ENCODE results near the gene PEPD.

DNA sequence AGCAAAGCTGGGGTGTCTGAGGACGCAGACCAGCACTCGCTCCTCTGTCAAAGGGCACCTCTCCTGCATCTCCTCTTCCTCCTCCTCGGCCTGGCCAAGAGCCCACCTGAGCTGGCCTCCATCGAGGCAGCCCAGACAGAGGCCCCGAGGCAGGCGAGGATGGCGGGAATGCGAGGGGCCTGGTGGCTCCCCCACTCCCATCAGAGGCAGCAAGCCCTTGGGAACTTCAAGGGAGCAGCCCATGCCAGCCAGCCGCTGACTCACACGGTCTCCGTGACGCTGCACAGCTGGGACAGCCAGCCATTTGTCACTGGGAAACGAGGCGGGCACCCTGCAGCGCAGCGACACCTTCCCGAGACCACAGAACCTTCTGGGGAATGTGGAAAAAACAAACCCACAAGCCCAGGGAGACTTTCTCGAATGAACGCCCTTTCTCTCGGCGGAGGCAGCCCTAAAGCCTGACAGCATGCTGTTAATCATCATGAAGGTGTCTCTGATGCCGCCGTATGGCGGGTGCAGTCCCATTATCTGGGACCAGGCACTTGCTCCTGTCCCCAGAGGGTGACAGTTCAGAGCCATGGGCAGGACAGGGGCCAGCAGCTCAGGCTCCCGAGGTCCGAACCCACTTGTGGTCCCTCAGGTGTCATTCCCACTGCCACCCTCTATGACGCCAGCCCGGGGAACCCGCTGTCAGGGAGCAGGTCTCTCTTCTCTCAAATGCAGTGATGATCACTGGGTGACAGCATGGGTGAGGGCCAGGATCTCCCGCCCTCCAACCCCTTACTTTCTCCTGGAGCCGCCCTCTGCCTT, 53.0 kb downstream of the PEPD start:
- TF ChIP-seq, protein P1, sequence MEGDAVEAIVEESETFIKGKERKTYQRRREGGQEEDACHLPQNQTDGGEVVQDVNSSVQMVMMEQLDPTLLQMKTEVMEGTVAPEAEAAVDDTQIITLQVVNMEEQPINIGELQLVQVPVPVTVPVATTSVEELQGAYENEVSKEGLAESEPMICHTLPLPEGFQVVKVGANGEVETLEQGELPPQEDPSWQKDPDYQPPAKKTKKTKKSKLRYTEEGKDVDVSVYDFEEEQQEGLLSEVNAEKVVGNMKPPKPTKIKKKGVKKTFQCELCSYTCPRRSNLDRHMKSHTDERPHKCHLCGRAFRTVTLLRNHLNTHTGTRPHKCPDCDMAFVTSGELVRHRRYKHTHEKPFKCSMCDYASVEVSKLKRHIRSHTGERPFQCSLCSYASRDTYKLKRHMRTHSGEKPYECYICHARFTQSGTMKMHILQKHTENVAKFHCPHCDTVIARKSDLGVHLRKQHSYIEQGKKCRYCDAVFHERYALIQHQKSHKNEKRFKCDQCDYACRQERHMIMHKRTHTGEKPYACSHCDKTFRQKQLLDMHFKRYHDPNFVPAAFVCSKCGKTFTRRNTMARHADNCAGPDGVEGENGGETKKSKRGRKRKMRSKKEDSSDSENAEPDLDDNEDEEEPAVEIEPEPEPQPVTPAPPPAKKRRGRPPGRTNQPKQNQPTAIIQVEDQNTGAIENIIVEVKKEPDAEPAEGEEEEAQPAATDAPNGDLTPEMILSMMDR (IDR thresholded peaks at IDR 0.05 in 2 of 3, conservative IDR thresholded peaks at IDR 0.05 in 1 of 3; ENCODE audit: borderline replicate concordance in 1 of 3, insufficient read depth in 1 of 3, low read depth in 2 of 3, low read length in 2 of 3), result no peak
- TF ChIP-seq YY1 (IDR thresholded peaks at IDR 0.05; ENCODE audit: extremely low read depth, insufficient replicate concordance, low read depth, low read length), result no peak
- TF ChIP-seq EZH2phosphoT487 (IDR thresholded peaks at IDR 0.05; ENCODE audit: borderline replicate concordance), result no peak
- TF ChIP-seq POLR2AphosphoS5 (IDR thresholded peaks at IDR 0.05; ENCODE audit: low read depth, low read length), result no peak
- no peak for TF ChIP-seq POLR2A (IDR thresholded peaks at IDR 0.05; ENCODE audit: borderline replicate concordance, extremely low read depth, insufficient read depth, insufficient read length)
- no peak for TF ChIP-seq FOSL1 (IDR thresholded peaks at IDR 0.05; ENCODE audit: low read depth)
- TF ChIP-seq EZH2 (IDR thresholded peaks at IDR 0.05), result no peak
- TF ChIP-seq ELF1 (IDR thresholded peaks at IDR 0.05; ENCODE audit: borderline replicate concordance, low read depth), result no peak
- TF ChIP-seq, protein P2, sequence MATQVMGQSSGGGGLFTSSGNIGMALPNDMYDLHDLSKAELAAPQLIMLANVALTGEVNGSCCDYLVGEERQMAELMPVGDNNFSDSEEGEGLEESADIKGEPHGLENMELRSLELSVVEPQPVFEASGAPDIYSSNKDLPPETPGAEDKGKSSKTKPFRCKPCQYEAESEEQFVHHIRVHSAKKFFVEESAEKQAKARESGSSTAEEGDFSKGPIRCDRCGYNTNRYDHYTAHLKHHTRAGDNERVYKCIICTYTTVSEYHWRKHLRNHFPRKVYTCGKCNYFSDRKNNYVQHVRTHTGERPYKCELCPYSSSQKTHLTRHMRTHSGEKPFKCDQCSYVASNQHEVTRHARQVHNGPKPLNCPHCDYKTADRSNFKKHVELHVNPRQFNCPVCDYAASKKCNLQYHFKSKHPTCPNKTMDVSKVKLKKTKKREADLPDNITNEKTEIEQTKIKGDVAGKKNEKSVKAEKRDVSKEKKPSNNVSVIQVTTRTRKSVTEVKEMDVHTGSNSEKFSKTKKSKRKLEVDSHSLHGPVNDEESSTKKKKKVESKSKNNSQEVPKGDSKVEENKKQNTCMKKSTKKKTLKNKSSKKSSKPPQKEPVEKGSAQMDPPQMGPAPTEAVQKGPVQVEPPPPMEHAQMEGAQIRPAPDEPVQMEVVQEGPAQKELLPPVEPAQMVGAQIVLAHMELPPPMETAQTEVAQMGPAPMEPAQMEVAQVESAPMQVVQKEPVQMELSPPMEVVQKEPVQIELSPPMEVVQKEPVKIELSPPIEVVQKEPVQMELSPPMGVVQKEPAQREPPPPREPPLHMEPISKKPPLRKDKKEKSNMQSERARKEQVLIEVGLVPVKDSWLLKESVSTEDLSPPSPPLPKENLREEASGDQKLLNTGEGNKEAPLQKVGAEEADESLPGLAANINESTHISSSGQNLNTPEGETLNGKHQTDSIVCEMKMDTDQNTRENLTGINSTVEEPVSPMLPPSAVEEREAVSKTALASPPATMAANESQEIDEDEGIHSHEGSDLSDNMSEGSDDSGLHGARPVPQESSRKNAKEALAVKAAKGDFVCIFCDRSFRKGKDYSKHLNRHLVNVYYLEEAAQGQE (IDR thresholded peaks at IDR 0.05; ENCODE audit: low read depth), result no peak

Measured in HCT116 (cell line).